ENCODE measurements around the gene MACROD2.

GRCh38 chr20:16059841-16060240 is 2064.5 kb downstream of the MACROD2 start:
- TF ChIP-seq CTCF (conservative IDR thresholded peaks at IDR 0.05; ENCODE audit: low read depth in 2 of 2) (no peak), POLR2AphosphoS5 (IDR thresholded peaks at IDR 0.05; ENCODE audit: low read depth) (no peak), EZH2phosphoT487 (IDR thresholded peaks at IDR 0.05; ENCODE audit: unreplicated experiment) (no peak), EZH2 (IDR thresholded peaks at IDR 0.05; ENCODE audit: low read depth, unreplicated experiment) (no peak), REST (IDR thresholded peaks at IDR 0.05; ENCODE audit: unreplicated experiment) (no peak), NANOG (IDR thresholded peaks at IDR 0.05; ENCODE audit: borderline replicate concordance) (no peak), CREB1 (CRISPR knock-in tag; IDR thresholded peaks at IDR 0.05; ENCODE audit: low read depth) (no peak), ZNF114 (CRISPR knock-in tag; IDR thresholded peaks at IDR 0.05) (no peak), JUNB (IDR thresholded peaks at IDR 0.05; ENCODE audit: unreplicated experiment) (no peak)

Measured in GM23338 (cell line).